GM12878 (cell line): ENCODE measurements around the gene PLEKHD1. TPM values are rescaled to one million over a fixed set of nuclear protein-coding genes. Genes with fewer than 3 reads are reported as not detected.

ENCODE experiments used
- ATAC-seq: fragments of 200-7000 bp; cut with Tn5 transposase; 3 replicates; pipeline ENCODE4 v1.9.1; 2020; ENCODE audit warnings: mild to moderate bottlenecking, moderate library complexity
- BruUV-seq: library from RNA; stranded (reverse); fragments of 400-500 nt; replicated peaks from 2 replicates; lab custom pipeline; 2021; lab: Mats Ljungman, UMichigan
- CTCF ChIA-PET: fragments of 300-600 bp; sonication (Branson Sonifier 250); formaldehyde crosslinking; extraction: SDS; loops from one replicate; lab custom pipeline; 2021; ENCODE audit warnings: inconsistent platforms; lab: Yijun Ruan, JAX
- POLR2A ChIA-PET: fragments of 350-600 bp; formaldehyde crosslinking; extraction: SDS; loops from one replicate; lab custom pipeline; 2021; ENCODE audit warnings: inconsistent platforms; lab: Charles Lee
- RAD21 ChIA-PET: fragments of 300-600 bp; sonication (Branson Sonifier 250); formaldehyde crosslinking; loops from one replicate; lab custom pipeline; 2023; ENCODE audit warnings: antibody characterized with exemption; ENCODE audit not compliant: unreplicated experiment; lab: Charles Lee
- SMC1A ChIA-PET: fragments of 300-600 bp; sonication (Branson Sonifier 250); formaldehyde crosslinking; loops from one replicate; lab custom pipeline; 2023; ENCODE audit not compliant: unreplicated experiment, uncharacterized antibody; lab: Charles Lee
- DNase-seq: peaks from one replicate; pipeline ENCODE4 v3.0.0-alpha.2; 2011; ENCODE audit warnings: low read depth, low spot score
- FAIRE-seq: peaks from 3 replicates; lab custom pipeline; 2011; peaks lifted over from hg19 to GRCh38; lab: Jason Lieb, UNC
- H2AFZ ChIP-seq: 2 replicates; pipeline ENCODE4 v1.6.0; 2011; ENCODE audit warnings: low read depth, low read length, control low read depth; ENCODE audit not compliant: control insufficient read depth
- H3K27ac ChIP-seq: 2 replicates; pipeline ENCODE4 v1.5.1; 2011; ENCODE audit warnings: control low read depth; ENCODE audit not compliant: control insufficient read depth, insufficient read depth
- H3K27me3 ChIP-seq, 2 experiments: replicated peaks in 1 of 2; 2 replicates each; pipeline versions ENCODE4 v1.6.0 to v1.6.1; 2011; ENCODE audit warnings: low read length in 1 of 2; ENCODE audit not compliant: control insufficient read depth in 2 of 2, insufficient read depth in 2 of 2
- H3K36me3 ChIP-seq, 2 experiments: 2 replicates each; pipeline ENCODE4 v1.5.1; 2011; ENCODE audit warnings: low read length in 1 of 2; ENCODE audit not compliant: control insufficient read depth in 2 of 2, insufficient read depth in 2 of 2
- H3K4me1 ChIP-seq: 2 replicates; pipeline ENCODE4 v1.6.1; 2011; ENCODE audit warnings: mild to moderate bottlenecking, low read length, moderate library complexity, mixed read lengths; ENCODE audit not compliant: control insufficient read depth, insufficient read depth
- H3K4me2 ChIP-seq: 2 replicates; pipeline ENCODE4 v1.6.0; 2011; ENCODE audit warnings: control low read depth; ENCODE audit not compliant: control insufficient read depth, insufficient read depth
- H3K4me3 ChIP-seq: fragments of 200-600 bp; sonication (generic); 2 replicates; pipeline ENCODE4 v1.5.1; 2016
- H3K79me2 ChIP-seq: 2 replicates; pipeline ENCODE4 v1.6.0; 2011; ENCODE audit warnings: low read length; ENCODE audit not compliant: control insufficient read depth, insufficient read depth
- H3K9ac ChIP-seq: 2 replicates; pipeline ENCODE4 v1.8.0; 2011; ENCODE audit warnings: low read length, control low read depth, mixed read lengths; ENCODE audit not compliant: control insufficient read depth, insufficient read depth
- H3K9me3 ChIP-seq: replicated peaks from 3 replicates; pipeline ENCODE4 v1.5.1; 2011; ENCODE audit warnings: mild to moderate bottlenecking, low read length; ENCODE audit not compliant: control insufficient read depth, insufficient read depth
- H4K20me1 ChIP-seq: 2 replicates; pipeline ENCODE4 v1.6.0; 2011; ENCODE audit not compliant: control insufficient read depth, insufficient read depth
- CREM ChIP-seq: IDR thresholded peaks from 2 replicates; pipeline ENCODE4 v1.6.1; 2014; ENCODE audit warnings: antibody characterized with exemption, low read depth
- ETV6 ChIP-seq, 2 experiments: fragments of 450-650 bp in 1 of 2; IDR thresholded peaks in 1 of 2; conservative IDR thresholded peaks in 1 of 2; 2 replicates each; pipeline ENCODE4 v1.6.1; 2014; ENCODE audit warnings: antibody characterized with exemption in 1 of 2, borderline replicate concordance in 1 of 2, low read depth in 1 of 2, mild to moderate bottlenecking in 1 of 2, moderate library complexity in 1 of 2
- JUNB ChIP-seq: IDR thresholded peaks from 2 replicates; pipeline ENCODE4 v1.6.1; 2016; ENCODE audit warnings: antibody characterized with exemption, mild to moderate bottlenecking
- KAT2A ChIP-seq: conservative IDR thresholded peaks from 2 replicates; pipeline ENCODE4 v1.6.1; 2011; ENCODE audit warnings: low read depth, low read length; ENCODE audit not compliant: control insufficient read depth
- MYC ChIP-seq: IDR thresholded peaks from 2 replicates; pipeline ENCODE4 v1.6.1; 2011; ENCODE audit warnings: mild to moderate bottlenecking, low read length, moderate library complexity, inconsistent platforms; ENCODE audit not compliant: insufficient read depth, insufficient replicate concordance, insufficient read length, severe bottlenecking
- SREBF2 ChIP-seq: IDR thresholded peaks from 2 replicates; pipeline ENCODE4 v1.6.1; 2012; ENCODE audit warnings: mild to moderate bottlenecking, low read length
- WGBS: methylation state at CpG from one replicate; pipeline ENCODE4 v1.1.6; 2016; ENCODE audit warnings: low lambda C conversion rate; ENCODE audit not compliant: insufficient replicate concordance, insufficient coverage; ENCODE audit errors: missing lambda C conversion rate; 5-methylcytosine and 5-hydroxymethylcytosine counted together
- in situ Hi-C: fragments of 300-500 bp; cut with MboI; formaldehyde crosslinking; loops from 9 replicates; pipeline ENCODE4 v1.14.3; 2018; ENCODE audit warnings: mixed read lengths
- intact Hi-C: fragments of 100-400 bp; cut with micrococcal nuclease; formaldehyde crosslinking; loops from one replicate; pipeline ENCODE4 v1.14.2; 2022; ENCODE audit not compliant: unreplicated experiment
- polyA plus RNA-seq, 11 experiments: library from polyadenylated mRNA; depleted of rRNA in 4 of 11; unstranded in 6 of 11; stranded (reverse) in 5 of 11; fragments of >200 nt; fragmentation: Nextera tagmentation in 4 of 11; fragmentation: Illumina TruSeq in 1 of 11; extraction: Ambion mirVana in 4 of 11; extraction: Trizol in 1 of 11; gene quantifications; 1 replicate in 1 of 11; 2 replicates in 10 of 11; pipeline versions ENCODE4 v1.2.1 to v1.2.3, GENCODE V29; 2011 to 2016; ENCODE audit warnings: inconsistent platforms in 2 of 11, missing spikeins in 2 of 11, low read depth in 1 of 11
- total RNA-seq, 4 experiments: library from RNA; depleted of rRNA in 3 of 4; stranded (reverse); fragments of >200 nt in 3 of 4; fragmentation: Illumina TruSeq in 1 of 4; extraction: Trizol in 1 of 4; gene quantifications; 2 replicates each; pipeline versions ENCODE4 v1.2.1 to v1.2.3, GENCODE V29; 2013 to 2021

The PLEKHD1 gene
- total and polyA plus RNA-seq, 10 of the 15 experiments (the other 5 are each of a cell fraction or from before 2014, with no cell fraction given), result 0.01 to 0.08 (median 0.04) TPM; not detected in 6

DNA sequence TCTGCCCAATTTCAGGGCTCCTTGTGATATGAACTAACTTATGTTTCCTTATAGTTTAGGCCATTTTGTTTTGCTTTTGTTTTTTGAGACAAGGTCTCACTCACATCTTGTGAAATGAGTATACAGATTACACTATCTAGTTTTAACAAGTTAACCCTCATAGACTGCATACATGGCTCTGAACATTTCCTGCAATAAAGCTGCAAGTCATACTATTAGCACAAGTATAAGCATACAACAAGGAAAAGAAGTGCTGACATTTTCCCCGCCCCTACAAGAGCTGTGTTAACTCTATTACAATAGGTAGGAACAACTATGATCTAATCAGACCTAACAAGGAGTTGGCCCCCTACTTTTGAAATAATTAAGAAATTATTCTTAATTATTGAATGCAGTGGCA lies 54.2 kb downstream of the PLEKHD1 start:
- no peaks in the 10 kb centered on the region for H3K9me3 ChIP-seq
- in situ Hi-C loops, result no loop called here
- ChIA-PET SMC1A (interaction anchor here (0.9 kb wide), 1 partner anchor 11 kb away, joined by 3 read pairs; no protein-coding TSS in a partner anchor), CTCF (no interaction called here), RAD21 (no interaction called here), POLR2A (no interaction called here)
- intact Hi-C loops, result no loop called here
- H3K36me3 ChIP-seq, result no peaks in the 10 kb centered on the region
- 96% methylated on average over 1 of the region's 1 CpG for WGBS
- H3K4me3 ChIP-seq, result no peak overlapping the region
- peaks cover 9% of the 10 kb centered on the region for H3K4me1 ChIP-seq
- H2AFZ ChIP-seq, result no peak overlapping the region
- no peaks in the 10 kb centered on the region; a peak in 1 of 4 replicates for H3K27me3 ChIP-seq
- no TSS peak for BruUV-seq
- no peak overlapping the region for H3K27ac ChIP-seq
- no peaks in the 10 kb centered on the region for H4K20me1 ChIP-seq
- no peak for FAIRE-seq
- no peaks in the 10 kb centered on the region for H3K79me2 ChIP-seq
- H3K9ac ChIP-seq, result no peak overlapping the region
- TF ChIP-seq ETV6 (conservative IDR thresholded peaks at IDR 0.05 in 1 of 2, IDR thresholded peaks at IDR 0.05 in 1 of 2; ENCODE audit: borderline replicate concordance in 1 of 2, low read depth in 1 of 2), result no peak
- DNase-seq, result no peak
- H3K4me2 ChIP-seq, result no peak overlapping the region
- no peak for ATAC-seq

DNA sequence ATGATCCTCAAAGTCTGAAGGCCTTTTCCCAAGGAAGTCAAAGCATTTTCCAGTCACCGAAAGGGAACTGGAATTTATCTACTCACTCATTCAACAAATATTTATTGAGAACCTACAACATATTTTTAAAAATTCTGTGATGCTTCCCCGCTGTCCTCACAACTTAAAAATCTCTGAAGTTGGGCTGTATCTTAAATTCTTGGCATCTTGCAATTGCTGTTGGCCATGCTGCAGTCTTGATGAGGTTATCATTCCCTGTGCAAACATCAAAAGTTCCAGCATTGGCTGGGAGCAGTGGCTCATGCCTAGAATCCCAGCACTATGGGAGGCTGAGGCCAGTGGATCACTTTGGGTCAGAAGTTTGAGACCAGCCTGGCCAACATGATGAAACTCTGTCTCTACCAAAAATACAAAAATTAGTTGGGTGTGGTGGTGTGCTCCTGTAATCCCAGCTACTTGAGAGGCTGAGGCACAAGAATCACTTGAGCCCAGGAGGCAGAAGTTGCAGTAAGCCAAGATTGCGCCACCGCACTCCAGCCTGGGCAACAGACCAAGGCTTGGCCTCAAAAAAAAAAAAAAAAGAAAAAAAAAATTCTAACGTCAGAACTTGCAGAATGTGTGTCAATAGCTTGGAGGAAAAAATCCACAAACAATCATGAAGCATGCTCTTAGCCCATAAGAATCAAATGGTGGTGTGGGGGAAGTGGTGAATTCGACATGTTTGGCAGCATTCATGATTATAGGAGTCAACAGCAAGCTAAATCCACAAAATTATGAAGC lies 55.3 kb downstream of the PLEKHD1 start:
- Histone ChIP-seq H3K4me1 (peaks cover 9% of the 10 kb centered on the region), H3K4me3 (no peak overlapping the region), H2AFZ (no peak overlapping the region), H3K9me3 (no peaks in the 10 kb centered on the region), H3K36me3 (no peaks in the 10 kb centered on the region), H3K79me2 (no peaks in the 10 kb centered on the region), H3K9ac (no peak overlapping the region), H3K27ac (no peak overlapping the region), H3K27me3 (peaks cover 0 to 2% of the 10 kb centered on the region in 2 experiments; a peak in 1 of 4 replicates), H3K4me2 (0 out of 2 replicates have a peak overlapping the region, but pooled peaks have one; percentile 30), H4K20me1 (no peaks in the 10 kb centered on the region)
- WGBS, result 70% methylated on average over 6 of the region's 6 CpGs
- FAIRE-seq, result peak; percentile 23
- no peak for DNase-seq
- no TSS peak for BruUV-seq
- intact Hi-C loops (no loop called here), in situ Hi-C loops (no loop called here)
- ATAC-seq, result no peak
- ChIA-PET SMC1A (interaction anchor here (0.9 kb wide), 1 partner anchor 10 kb away, joined by 3 read pairs; no protein-coding TSS in a partner anchor), POLR2A (no interaction called here), CTCF (interaction anchor here (0.6 kb wide), 1 partner anchor 188 kb away, joined by 3 read pairs; no protein-coding TSS in a partner anchor), RAD21 (no interaction called here)
- TF ChIP-seq MYC (no peak), KAT2A (no peak), CREM (no peak), SREBF2 (no peak), JUNB (no peak)
